K562 (cell line): ENCODE results near the gene SERPINA5. TPM values are rescaled to one million over a fixed set of nuclear protein-coding genes. Genes with fewer than 3 reads are reported as not detected.

ENCODE experiments used
- ATAC-seq: fragments of 200-7000 bp; cut with Tn5 transposase; 3 replicates; pipeline ENCODE4 v1.9.1; 2020; ENCODE audit warnings: moderate library complexity
- BruUV-seq: library from RNA; stranded (reverse); fragments of 400-500 nt; replicated peaks from 2 replicates; lab custom pipeline; 2021; lab: Mats Ljungman, UMichigan
- CTCF ChIA-PET: fragments of 300-600 bp; formaldehyde crosslinking; extraction: SDS; loops from one replicate; lab custom pipeline; 2021; ENCODE audit warnings: low intra/inter-chr PET ratio; lab: Yijun Ruan, JAX
- POLR2A ChIA-PET: fragments of 300-600, 350-650 bp; sonication (Branson Sonifier 250); formaldehyde crosslinking; extraction: SDS; loops from one replicate; lab custom pipeline; 2021; ENCODE audit warnings: antibody characterized with exemption, inconsistent platforms; lab: Yijun Ruan, JAX
- DNase-seq, 4 experiments: peaks; one replicate each; pipeline versions ENCODE4 v3.0.0 to v3.0.0-alpha.2; 2011 to 2018; ENCODE audit warnings: low spot score in 3 of 4, mixed read lengths in 3 of 4; ENCODE audit errors: extremely low read depth in 1 of 4
- FAIRE-seq: peaks from 2 replicates; lab custom pipeline; 2011; peaks lifted over from hg19 to GRCh38; lab: Jason Lieb, UNC
- H2AFZ ChIP-seq: 2 replicates; pipeline ENCODE4 v1.6.0; 2011; ENCODE audit warnings: low read depth, low read length, control low read depth, inconsistent platforms
- H3K27ac ChIP-seq: fragments of 200-600 bp; 3 replicates; pipeline ENCODE4 v1.8.0; 2011; ENCODE audit warnings: low read depth, mild to moderate bottlenecking, control low read depth, inconsistent platforms, low read length, moderate library complexity, mixed read lengths; ENCODE audit errors: extremely low read depth
- H3K27me3 ChIP-seq, 2 experiments: fragments of 300-600 bp in 1 of 2; 2 replicates in 1 of 2; 3 replicates in 1 of 2; pipeline versions ENCODE4 v1.6.0 to v1.8.0; 2011; ENCODE audit warnings: inconsistent platforms in 2 of 2, low read length in 2 of 2, mild to moderate bottlenecking in 1 of 2, mixed read lengths in 1 of 2, moderate library complexity in 1 of 2; ENCODE audit not compliant: control insufficient read depth in 2 of 2, insufficient read depth in 2 of 2
- H3K36me3 ChIP-seq: fragments of 300-600 bp; 3 replicates; pipeline ENCODE4 v1.8.0; 2011; ENCODE audit warnings: mild to moderate bottlenecking, low read length, inconsistent platforms; ENCODE audit not compliant: control insufficient read depth, insufficient read depth
- H3K4me1 ChIP-seq, 2 experiments: fragments of 200-600 bp in 1 of 2; replicated peaks in 1 of 2; 2 replicates in 1 of 2; 3 replicates in 1 of 2; pipeline versions ENCODE4 v1.5.1 to v1.8.0; 2011; ENCODE audit warnings: inconsistent platforms in 2 of 2, low read length in 2 of 2, mild to moderate bottlenecking in 1 of 2, mixed read lengths in 1 of 2, moderate library complexity in 1 of 2; ENCODE audit not compliant: control insufficient read depth in 2 of 2, insufficient read depth in 2 of 2
- H3K4me2 ChIP-seq: 2 replicates; pipeline ENCODE4 v1.6.1; 2011; ENCODE audit warnings: low read length, control low read depth, inconsistent platforms, mixed read lengths; ENCODE audit not compliant: insufficient read depth
- H3K4me3 ChIP-seq: fragments of 200-600 bp; sonication (generic), shearing (Covaris generic); 2 replicates; pipeline ENCODE4 v1.5.1; 2016; ENCODE audit warnings: control low read depth, inconsistent platforms
- H3K79me2 ChIP-seq: fragments of 200-600 bp; 3 replicates; pipeline ENCODE4 v1.8.0; 2011; ENCODE audit warnings: low read length, inconsistent platforms; ENCODE audit not compliant: control insufficient read depth, insufficient read depth
- H3K9ac ChIP-seq, 2 experiments: 2 replicates each; pipeline versions ENCODE4 v1.6.0 to v1.6.1; 2011; ENCODE audit warnings: low read depth in 2 of 2, low read length in 2 of 2, control low read depth in 1 of 2, inconsistent platforms in 1 of 2, mild to moderate bottlenecking in 1 of 2, mixed read lengths in 1 of 2; ENCODE audit not compliant: insufficient read depth in 1 of 2
- H3K9me1 ChIP-seq: one replicate; pipeline ENCODE4 v1.6.0; 2011; ENCODE audit warnings: inconsistent platforms, mild to moderate bottlenecking, low read length, moderate library complexity; ENCODE audit not compliant: control insufficient read depth, insufficient read depth
- H3K9me3 ChIP-seq: replicated peaks from 2 replicates; pipeline ENCODE4 v1.5.1; 2011; ENCODE audit warnings: low read depth, low read length, inconsistent platforms; ENCODE audit not compliant: control insufficient read depth, insufficient read depth
- H4K20me1 ChIP-seq: replicated peaks from 2 replicates; pipeline ENCODE4 v1.6.1; 2011; ENCODE audit warnings: low read length, inconsistent platforms, mixed read lengths; ENCODE audit not compliant: control insufficient read depth, insufficient read depth
- KDM1A ChIP-seq, 2 experiments: fragments of 450-650 bp; IDR thresholded peaks; 2 replicates each; pipeline ENCODE4 v1.6.1; 2016; ENCODE audit warnings: mild to moderate bottlenecking in 2 of 2
- RBM34 ChIP-seq: fragments of 200-400 bp; formaldehyde crosslinking; IDR thresholded peaks from 2 replicates; pipeline ENCODE4 v1.6.1; 2018; ENCODE audit warnings: low read length, borderline replicate concordance; ENCODE audit not compliant: insufficient read depth
- SREBF2 ChIP-seq: sonication (generic); formaldehyde crosslinking; IDR thresholded peaks from 2 replicates; pipeline ENCODE4 v1.4.0; 2020; ENCODE audit warnings: mild to moderate bottlenecking, missing genetic modification reagents
- ZKSCAN1 ChIP-seq: fragments of 150-350 bp; IDR thresholded peaks from 2 replicates; pipeline ENCODE4 v1.6.1; 2016; ENCODE audit warnings: low read depth, low read length
- ZNF778 ChIP-seq: fragments of 450-650 bp; formaldehyde crosslinking; IDR thresholded peaks from 2 replicates; pipeline ENCODE4 v1.4.0; 2020; ENCODE audit warnings: mild to moderate bottlenecking, moderate library complexity
- ZNF830 ChIP-seq: fragments of 250-450 bp; sonication (Bioruptor Pico); IDR thresholded peaks from 2 replicates; pipeline ENCODE4 v1.5.0; 2021; ENCODE audit warnings: mild to moderate bottlenecking
- WGBS: fragments of 100-300 bp; shearing (Covaris generic); methylation state at CpG from one replicate; pipeline ENCODE4 v1.1.6; 2016; ENCODE audit warnings: low coverage, mixed read lengths; ENCODE audit not compliant: insufficient coverage; ENCODE audit errors: missing lambda C conversion rate; 5-methylcytosine and 5-hydroxymethylcytosine counted together
- in situ Hi-C: fragments of 300-500 bp; cut with MboI; formaldehyde crosslinking; loops from 4 replicates; pipeline ENCODE4 v1.15.0; 2018; ENCODE audit warnings: inconsistent platforms, mixed read lengths
- intact Hi-C: fragments of 100-400 bp; cut with micrococcal nuclease; formaldehyde crosslinking; loops from 2 replicates; pipeline ENCODE4 v1.14.2; 2022
- polyA plus RNA-seq, 8 experiments: library from polyadenylated mRNA; depleted of rRNA in 4 of 8; stranded (reverse) in 5 of 8; unstranded in 3 of 8; fragments of >200 nt; fragmentation: Nextera tagmentation in 2 of 8; fragmentation: Illumina TruSeq in 1 of 8; extraction: Ambion mirVana in 2 of 8; extraction: Trizol in 1 of 8; gene quantifications; 2 replicates each; pipeline versions ENCODE4 v1.2.1 to v1.2.3, GENCODE V29; 2011 to 2014; ENCODE audit warnings: inconsistent platforms in 1 of 8, missing spikeins in 1 of 8
- total RNA-seq, 7 experiments: library from RNA; depleted of rRNA in 6 of 7; stranded (reverse); fragments of >200 nt in 6 of 7; fragmentation: Illumina TruSeq in 2 of 7; extraction: Trizol in 2 of 7; gene quantifications; 2 replicates each; pipeline versions ENCODE4 v1.2.1 to v1.2.3, GENCODE V29; 2011 to 2021; ENCODE audit warnings: low replicate concordance in 1 of 7
- TF ChIP-seq, protein P1 (sequence below): sonication (generic); formaldehyde crosslinking; IDR thresholded peaks from 2 replicates; pipeline ENCODE4 v1.8.0; 2022; ENCODE audit warnings: mild to moderate bottlenecking, low read depth, missing genetic modification reagents
- TF ChIP-seq, protein P2 (sequence below), 2 experiments: fragments of 150-350 bp in 1 of 2; IDR thresholded peaks; 2 replicates each; pipeline ENCODE4 v1.6.1; 2012 to 2016; ENCODE audit warnings: low read depth in 2 of 2, low read length in 2 of 2, mild to moderate bottlenecking in 1 of 2, moderate library complexity in 1 of 2

Gene SERPINA5
- total and polyA plus RNA-seq, 9 of the 15 experiments (the other 6 are each of a cell fraction or from before 2014, with no cell fraction given), result 0.38 TPM; not detected in 8

DNA sequence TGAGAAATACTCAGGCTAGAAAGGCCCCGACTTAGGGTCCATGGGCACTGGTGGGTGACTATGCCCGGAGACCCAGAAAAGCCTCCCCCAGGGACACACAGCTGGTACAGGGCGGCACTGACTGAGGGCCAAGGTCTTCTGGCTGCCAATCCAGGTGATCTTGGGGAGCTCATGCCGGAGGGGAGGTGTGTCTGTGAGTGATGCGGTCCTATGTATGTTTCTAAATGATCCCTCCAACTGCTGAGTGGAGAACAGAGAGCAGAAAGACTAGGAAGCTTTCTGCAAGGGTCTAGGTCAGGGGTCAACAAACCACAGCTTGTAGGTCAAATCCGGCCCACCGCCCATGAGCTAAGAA is 19.6 kb upstream of the SERPINA5 start:
- in situ Hi-C loops (no loop called here), intact Hi-C loops (no loop called here)
- Histone ChIP-seq H4K20me1 (no peaks in the 10 kb centered on the region), H3K9me3 (no peaks in the 10 kb centered on the region), H3K9ac (no peak overlapping the region), H3K4me3 (no peak overlapping the region), H3K4me2 (no peak overlapping the region), H3K27me3 (no peaks in the 10 kb centered on the region), H3K79me2 (no peaks in the 10 kb centered on the region), H3K27ac (no peak overlapping the region), H3K4me1 (no peaks in the 10 kb centered on the region), H3K9me1 (no peaks in the 10 kb centered on the region), H2AFZ (no peak overlapping the region), H3K36me3 (no peaks in the 10 kb centered on the region)
- no TSS peak for BruUV-seq
- ATAC-seq (no peak), FAIRE-seq (no peak), DNase-seq (no peak)
- 2% methylated on average over 7 of the region's 7 CpGs for WGBS
- ChIA-PET CTCF (no interaction called here), POLR2A (no interaction called here)
- TF ChIP-seq, protein P1, sequence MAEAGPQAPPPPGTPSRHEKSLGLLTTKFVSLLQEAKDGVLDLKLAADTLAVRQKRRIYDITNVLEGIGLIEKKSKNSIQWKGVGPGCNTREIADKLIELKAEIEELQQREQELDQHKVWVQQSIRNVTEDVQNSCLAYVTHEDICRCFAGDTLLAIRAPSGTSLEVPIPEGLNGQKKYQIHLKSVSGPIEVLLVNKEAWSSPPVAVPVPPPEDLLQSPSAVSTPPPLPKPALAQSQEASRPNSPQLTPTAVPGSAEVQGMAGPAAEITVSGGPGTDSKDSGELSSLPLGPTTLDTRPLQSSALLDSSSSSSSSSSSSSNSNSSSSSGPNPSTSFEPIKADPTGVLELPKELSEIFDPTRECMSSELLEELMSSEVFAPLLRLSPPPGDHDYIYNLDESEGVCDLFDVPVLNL, result no peak
- TF ChIP-seq KDM1A (IDR thresholded peaks at IDR 0.05), result no peak
- TF ChIP-seq RBM34, result no peak
- TF ChIP-seq, protein P2, sequence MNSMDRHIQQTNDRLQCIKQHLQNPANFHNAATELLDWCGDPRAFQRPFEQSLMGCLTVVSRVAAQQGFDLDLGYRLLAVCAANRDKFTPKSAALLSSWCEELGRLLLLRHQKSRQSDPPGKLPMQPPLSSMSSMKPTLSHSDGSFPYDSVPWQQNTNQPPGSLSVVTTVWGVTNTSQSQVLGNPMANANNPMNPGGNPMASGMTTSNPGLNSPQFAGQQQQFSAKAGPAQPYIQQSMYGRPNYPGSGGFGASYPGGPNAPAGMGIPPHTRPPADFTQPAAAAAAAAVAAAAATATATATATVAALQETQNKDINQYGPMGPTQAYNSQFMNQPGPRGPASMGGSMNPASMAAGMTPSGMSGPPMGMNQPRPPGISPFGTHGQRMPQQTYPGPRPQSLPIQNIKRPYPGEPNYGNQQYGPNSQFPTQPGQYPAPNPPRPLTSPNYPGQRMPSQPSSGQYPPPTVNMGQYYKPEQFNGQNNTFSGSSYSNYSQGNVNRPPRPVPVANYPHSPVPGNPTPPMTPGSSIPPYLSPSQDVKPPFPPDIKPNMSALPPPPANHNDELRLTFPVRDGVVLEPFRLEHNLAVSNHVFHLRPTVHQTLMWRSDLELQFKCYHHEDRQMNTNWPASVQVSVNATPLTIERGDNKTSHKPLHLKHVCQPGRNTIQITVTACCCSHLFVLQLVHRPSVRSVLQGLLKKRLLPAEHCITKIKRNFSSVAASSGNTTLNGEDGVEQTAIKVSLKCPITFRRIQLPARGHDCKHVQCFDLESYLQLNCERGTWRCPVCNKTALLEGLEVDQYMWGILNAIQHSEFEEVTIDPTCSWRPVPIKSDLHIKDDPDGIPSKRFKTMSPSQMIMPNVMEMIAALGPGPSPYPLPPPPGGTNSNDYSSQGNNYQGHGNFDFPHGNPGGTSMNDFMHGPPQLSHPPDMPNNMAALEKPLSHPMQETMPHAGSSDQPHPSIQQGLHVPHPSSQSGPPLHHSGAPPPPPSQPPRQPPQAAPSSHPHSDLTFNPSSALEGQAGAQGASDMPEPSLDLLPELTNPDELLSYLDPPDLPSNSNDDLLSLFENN (IDR thresholded peaks at IDR 0.05; ENCODE audit: low read depth in 2 of 2, low read length in 2 of 2), result no peak
- no peak for TF ChIP-seq ZNF778 (CRISPR knock-in tag)
- TF ChIP-seq ZKSCAN1, result no peak
- no peak for TF ChIP-seq SREBF2 (CRISPR knock-in tag)
- no peak for TF ChIP-seq ZNF830 (CRISPR knock-in tag)
